HG03575 (cell line): ENCODE data around the gene SET.
"Not testable (repeated sequence)": the region's sequence is repeated elsewhere in the genome, so short reads cannot be mapped to it uniquely, and the experiment has no call there.

Source experiments
- ATAC-seq: cut with Tn5 transposase; IDR thresholded peaks from one replicate; pipeline ENCODE4 v1.9.1; 2021; ENCODE audit not compliant: unreplicated experiment, insufficient number of reproducible peaks, low FRiP score; ENCODE audit errors: extremely low read depth

SET gene

GRCh38 chr9:128688501-128689292 is at the start of gene SET:
Gene SET, plus strand, starts transcription at chr9:128689222. Its CDS starts 361 bp downstream, at chr9:128689583.
- ATAC-seq, result no peak

- ATAC-seq, result no peak
Observed at GRCh38 chr9:128640603-128641002, 48.4 kb upstream of the SET start.

DNA sequence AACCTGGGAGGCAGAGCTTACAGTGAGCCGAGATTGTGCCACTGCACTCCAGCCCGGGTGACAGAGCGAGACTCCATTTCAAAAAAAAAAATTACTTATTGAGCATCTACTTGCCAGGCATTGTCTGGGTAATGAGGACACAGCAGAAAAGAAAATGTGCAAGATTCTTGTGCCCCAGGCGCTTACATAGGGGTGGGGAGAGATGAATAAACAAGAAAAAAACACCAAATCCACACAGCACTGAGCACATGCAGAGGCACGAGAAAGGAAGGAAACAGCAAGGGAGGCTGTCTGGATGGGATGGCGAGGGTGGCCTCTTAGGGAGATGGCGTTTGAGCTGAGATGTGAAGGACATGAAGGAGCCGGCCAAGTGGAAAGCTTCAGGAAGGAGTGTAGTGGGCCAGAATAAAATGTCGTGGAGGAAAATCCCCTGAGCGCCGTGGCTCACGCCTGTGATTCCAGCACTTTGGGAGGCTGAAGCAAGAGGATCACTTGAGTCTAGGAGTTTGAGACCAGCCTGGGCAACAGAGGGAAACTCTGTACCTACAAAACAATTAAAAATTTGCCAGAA is 46.3 kb upstream of the SET start:
- ATAC-seq, result no peak

DNA sequence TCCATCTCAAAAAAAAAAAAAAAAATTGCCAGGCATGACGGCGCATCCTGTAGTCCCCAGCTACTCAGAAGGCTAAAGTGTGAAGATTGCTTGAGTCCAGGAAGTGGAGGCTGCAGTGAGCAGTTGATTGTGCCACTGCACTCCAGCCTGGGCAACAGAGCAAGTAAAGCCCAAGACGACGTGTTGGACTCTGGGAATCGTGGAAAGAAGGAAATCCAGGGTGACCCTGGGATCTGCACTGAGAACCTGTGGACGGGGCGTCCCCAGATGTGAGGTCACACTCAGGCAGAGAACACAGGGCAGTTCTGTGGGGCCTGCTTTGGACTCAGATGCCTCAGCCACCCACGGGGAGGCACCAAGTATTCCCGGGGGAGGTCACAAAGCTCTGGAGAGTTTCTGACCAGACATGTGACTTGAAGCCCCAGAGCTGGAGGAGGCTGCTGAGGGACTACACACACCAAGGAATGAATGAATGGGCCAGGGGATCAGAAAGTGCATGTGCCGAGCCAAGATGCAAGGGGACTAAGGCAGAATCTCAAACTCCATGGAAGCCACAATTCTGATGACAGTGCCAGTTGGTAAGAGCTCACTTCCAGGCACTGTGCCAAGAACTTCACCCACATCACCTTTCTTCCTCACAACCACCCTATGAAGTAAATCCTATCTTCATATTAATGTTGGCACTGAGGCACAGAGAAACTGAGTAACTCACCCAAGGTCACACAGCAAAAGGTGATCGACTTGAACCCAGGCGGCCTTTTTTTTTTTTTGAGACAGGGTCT is 45.3 kb upstream of the SET start:
- no peak for ATAC-seq

DNA sequence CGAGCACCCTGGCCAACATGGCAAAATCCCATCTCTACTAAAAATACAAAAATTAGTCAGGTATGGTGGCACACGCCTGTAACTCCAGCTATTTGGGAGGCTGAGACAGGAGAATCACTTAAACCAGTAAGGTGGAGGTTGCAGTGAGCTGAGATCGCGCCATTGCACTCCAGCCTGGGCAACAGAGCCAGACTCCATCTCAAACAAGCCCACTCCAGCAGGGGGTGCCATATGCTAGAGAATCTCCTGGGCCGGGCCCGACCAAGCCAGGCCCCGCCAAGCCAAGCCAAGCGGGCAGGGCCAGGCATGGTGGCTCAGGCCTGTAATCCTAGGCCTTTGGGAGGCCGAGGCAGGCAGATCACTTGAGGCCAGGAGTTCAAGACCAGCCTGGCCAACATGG is 40.8 kb upstream of the SET start:
- not testable (repeated sequence) for ATAC-seq

GRCh38 chr9:128651798-128652197 is 37.2 kb upstream of the SET start:
- ATAC-seq, result no peak

GRCh38 chr9:128653908-128654307 is 35.1 kb upstream of the SET start:
- ATAC-seq, result no peak

GRCh38 chr9:128654481-128654880 is 34.5 kb upstream of the SET start:
- no peak for ATAC-seq

DNA sequence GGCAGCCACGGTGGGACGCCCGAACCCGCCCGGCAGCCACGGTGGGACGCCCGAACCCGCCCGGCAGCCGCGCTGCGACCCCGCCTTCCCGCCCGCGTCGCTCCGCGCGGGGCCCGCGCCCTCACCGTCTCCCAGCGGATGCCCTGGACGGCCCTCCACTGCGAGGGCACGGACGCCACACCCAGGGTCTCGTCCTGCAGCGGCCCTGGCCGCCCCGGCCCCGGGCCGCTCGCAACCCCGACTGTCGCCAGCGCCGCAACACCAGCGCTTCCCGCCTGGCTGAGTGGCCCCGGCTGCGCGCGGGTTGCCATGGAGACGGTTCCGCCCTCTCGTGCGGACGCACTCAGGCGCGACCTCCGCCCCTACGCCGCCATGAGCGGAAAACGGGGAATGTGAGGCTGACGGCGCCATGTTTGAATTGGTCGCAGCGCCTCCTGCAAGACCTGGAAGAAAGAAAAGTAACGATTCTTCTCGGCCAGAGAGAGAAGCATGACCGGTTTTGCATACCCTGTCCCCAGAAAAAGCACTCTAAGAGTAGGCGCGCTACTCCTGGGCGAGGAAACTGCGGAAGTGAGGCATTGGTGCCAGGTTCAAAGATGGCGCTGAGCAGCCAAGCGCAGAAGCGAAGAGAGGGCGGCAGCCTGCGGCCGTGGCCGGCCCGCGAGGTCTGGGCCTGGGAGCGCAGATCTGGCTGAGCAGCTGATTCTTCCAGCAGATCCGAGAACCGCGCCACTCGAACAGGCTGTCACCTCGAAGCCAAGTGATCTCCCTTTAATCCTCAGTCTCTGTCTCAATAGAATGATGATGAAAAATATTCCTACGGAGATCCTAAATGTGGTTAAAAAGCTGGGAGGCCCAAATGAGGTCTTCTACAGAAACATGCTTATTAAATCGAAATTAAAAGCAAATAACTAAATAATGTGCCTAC is 32.3 kb upstream of the SET start, which contains the start of gene DYNC2I2:
Gene DYNC2I2 (minus strand): TSS at position 432 of the 928 bp plus-strand sequence. CDS start 121 bp downstream, at position 311.
- ATAC-seq, result no peak

GRCh38 chr9:128657344-128657704 is 31.7 kb upstream of the SET start:
- no peak for ATAC-seq

- no peak for ATAC-seq
Observed at GRCh38 chr9:128657796-128658195, 31.2 kb upstream of the SET start.

- ATAC-seq, result not testable (repeated sequence)
Observed at GRCh38 chr9:128666481-128666941, 22.5 kb upstream of the SET start.

- no peak for ATAC-seq
Observed at GRCh38 chr9:128669786-128670185, 19.2 kb upstream of the SET start.

GRCh38 chr9:128675382-128675781 is 13.6 kb upstream of the SET start:
- no peak for ATAC-seq

DNA sequence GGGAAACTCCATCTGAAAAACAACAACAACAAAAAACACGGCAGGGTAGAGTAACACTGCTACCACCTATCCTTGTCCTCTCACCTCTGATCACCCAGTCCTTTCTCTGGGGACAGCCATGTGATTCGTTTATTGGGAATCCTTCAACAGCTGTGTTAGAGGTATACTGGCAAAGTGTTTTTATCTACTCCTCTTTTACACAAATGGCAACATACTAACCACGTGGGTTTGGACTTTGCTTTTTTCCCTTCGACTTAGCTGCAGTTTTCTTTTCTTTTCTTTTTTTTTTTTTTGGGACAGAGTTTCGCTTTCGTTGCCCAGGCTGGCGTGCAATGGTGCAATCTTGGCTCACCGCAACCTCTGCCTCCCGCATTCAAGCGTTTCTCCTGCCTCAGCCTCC is 11.2 kb upstream of the SET start:
- ATAC-seq, result no peak

GRCh38 chr9:128683340-128684064 is 5.5 kb upstream of the SET start:
- ATAC-seq, result no peak

DNA sequence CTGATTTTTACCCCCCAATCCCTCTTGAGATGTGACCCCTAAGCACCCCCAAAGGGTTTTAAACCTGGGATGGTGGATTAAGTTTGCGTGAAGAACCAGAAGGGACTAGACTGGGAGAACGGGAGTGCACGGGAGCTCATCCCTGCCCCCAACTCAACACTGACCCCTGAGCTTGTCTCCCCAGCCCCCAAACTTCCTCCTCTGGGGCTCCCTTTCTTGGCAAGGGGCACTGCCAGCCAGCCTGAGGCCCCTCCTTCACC is 5.0 kb upstream of the SET start:
- no peak for ATAC-seq

DNA sequence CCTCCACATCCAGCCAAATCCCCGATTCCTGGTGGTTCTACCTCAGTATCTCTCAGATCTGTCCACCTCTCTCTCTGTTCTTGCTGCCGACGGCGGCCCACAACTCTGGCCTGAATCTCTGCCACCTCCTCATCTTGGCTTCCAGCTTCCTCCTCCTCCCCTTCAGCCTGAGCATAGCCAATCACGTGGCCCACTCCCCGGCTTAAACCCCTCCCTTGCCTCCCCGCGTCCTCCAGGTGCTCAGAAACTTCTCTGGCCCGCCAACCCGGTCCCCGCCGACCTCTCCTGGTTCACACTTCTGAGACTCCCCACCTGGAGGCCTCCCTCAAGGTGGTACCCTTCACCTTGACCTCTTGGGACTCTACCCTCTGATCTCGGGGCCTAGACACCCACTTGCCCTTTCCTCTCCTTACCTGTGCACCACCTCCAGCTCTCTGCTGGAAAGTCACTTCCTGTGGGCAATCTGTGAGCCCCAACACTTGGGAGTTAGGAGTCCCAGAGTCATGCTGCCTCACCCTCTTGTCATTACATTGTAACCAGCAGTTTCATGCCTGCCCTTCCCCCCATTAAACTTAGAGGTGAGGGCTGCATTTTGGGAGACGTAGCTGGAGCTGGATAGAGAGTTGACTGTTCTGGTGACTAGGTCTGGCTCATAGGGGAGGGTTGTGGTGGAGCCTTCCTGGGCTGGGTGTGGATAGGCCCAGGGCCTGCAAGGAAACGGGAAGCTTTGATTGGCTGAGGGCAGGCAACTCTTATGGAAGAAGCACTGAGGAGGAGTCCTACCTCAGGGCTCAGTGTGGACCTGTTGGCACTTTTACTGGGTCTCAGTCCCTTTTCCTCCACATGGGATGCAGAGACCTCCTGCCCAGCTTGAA is 4.5 kb upstream of the SET start:
- no peak for ATAC-seq
